ENCODE results near the gene SGPL1. TPM values are rescaled to one million over a fixed set of nuclear protein-coding genes. Genes with fewer than 3 reads are reported as not detected.
"Not testable (repeated sequence)": the region's sequence is repeated elsewhere in the genome, so short reads cannot be mapped to it uniquely, and the experiment has no call there.

The SGPL1 gene
- total RNA-seq, 1 donor from 2014 or later = 15.3 TPM

GRCh38 chr10:70861495-70862197 is 45.9 kb downstream of the SGPL1 start:
- DNase-seq; intact Hi-C loops (cut with micrococcal nuclease); ATAC-seq: not testable (repeated sequence)

GRCh38 chr10:70863470-70864160 is 47.9 kb downstream of the SGPL1 start:
- DNase-seq = no peak
- ATAC-seq = no peak
- intact Hi-C loops (cut with micrococcal nuclease) = no loop called here

- intact Hi-C loops (cut with micrococcal nuclease) = no loop called here
- no peak for ATAC-seq
- DNase-seq = no peak
Measured at GRCh38 chr10:70864935-70865334, 49.2 kb downstream of the SGPL1 start.

- intact Hi-C loops (cut with micrococcal nuclease) = no loop called here
- ATAC-seq = peak; percentile 43
- DNase-seq = no peak
Measured at GRCh38 chr10:70866424-70866823, 50.7 kb downstream of the SGPL1 start.

- intact Hi-C loops (cut with micrococcal nuclease) = no loop called here
- no peak for ATAC-seq
- no peak for DNase-seq
Measured at GRCh38 chr10:70872291-70872690, 56.5 kb downstream of the SGPL1 start.

- intact Hi-C loops (cut with micrococcal nuclease) = no loop called here
- DNase-seq = no peak
- ATAC-seq = no peak
Measured at GRCh38 chr10:70874061-70874460, 58.3 kb downstream of the SGPL1 start.

GRCh38 chr10:70879207-70879606 is 63.5 kb downstream of the SGPL1 start:
- DNase-seq = no peak
- intact Hi-C loops (cut with micrococcal nuclease) = no loop called here
- no peak for ATAC-seq

GRCh38 chr10:70880077-70880534 is 64.4 kb downstream of the SGPL1 start:
- ATAC-seq (peak; percentile 75), DNase-seq (peak; percentile 70)
- intact Hi-C loops (cut with micrococcal nuclease) = loop anchor here (5.0 kb wide), 2 partner anchors 63 to 328 kb away; partner anchors contain the start of gene SGPL1

GRCh38 chr10:70884741-70885140 is 69.0 kb downstream of the SGPL1 start:
- intact Hi-C loops (cut with micrococcal nuclease) = loop anchor here (5.0 kb wide), 2 partner anchors 67 to 332 kb away; partner anchors contain the start of gene SGPL1
- ATAC-seq (no peak), DNase-seq (no peak)

- DNase-seq (no peak), ATAC-seq (no peak)
- intact Hi-C loops (cut with micrococcal nuclease) = no loop called here
Measured at GRCh38 chr10:70885481-70885880, 69.7 kb downstream of the SGPL1 start.

GRCh38 chr10:70885931-70886903 is 70.5 kb downstream of the SGPL1 start:
- DNase-seq (no peak), ATAC-seq (no peak)
- intact Hi-C loops (cut with micrococcal nuclease) = no loop called here

GRCh38 chr10:70886921-70887665 is 71.3 kb downstream of the SGPL1 start:
- intact Hi-C loops (cut with micrococcal nuclease) = no loop called here
- DNase-seq = no peak
- ATAC-seq = no peak

GRCh38 chr10:70887804-70888800 is 72.4 kb downstream of the SGPL1 start, which contains the start of gene PCBD1:
PCBD1 (minus strand) TSS chr10:70888565; CDS start chr10:70888533, 32 bp downstream.
- ATAC-seq (peak; percentile 82), DNase-seq (peak; percentile 90)
- intact Hi-C loops (cut with micrococcal nuclease) = no loop called here

GRCh38 chr10:70889291-70889690 is 73.5 kb downstream of the SGPL1 start:
- ATAC-seq = no peak
- no peak for DNase-seq
- intact Hi-C loops (cut with micrococcal nuclease) = no loop called here

- intact Hi-C loops (cut with micrococcal nuclease) = no loop called here
Measured at GRCh38 chr10:70890917-70891431, 75.2 kb downstream of the SGPL1 start.

GRCh38 chr10:70891627-70892026 is 75.9 kb downstream of the SGPL1 start:
- DNase-seq (no peak), ATAC-seq (no peak)
- intact Hi-C loops (cut with micrococcal nuclease) = no loop called here

More at GRCh38 chr10:70890917-70891431, 75.2 kb downstream of the SGPL1 start:
- DNase-seq (peak; percentile 86), ATAC-seq (peak; percentile 72)

- intact Hi-C loops (cut with micrococcal nuclease) = no loop called here
- ATAC-seq (no peak), DNase-seq (no peak)
Measured at GRCh38 chr10:70892631-70893030, 76.9 kb downstream of the SGPL1 start.
